Astrocyte (in vitro differentiated cells and primary cell): ENCODE results near the gene ELOVL2.

ENCODE experiments used
- EZH2 ChIP-seq: IDR thresholded peaks from 2 replicates; pipeline ENCODE4 v1.6.1; 2012; ENCODE audit warnings: mild to moderate bottlenecking, low read length, inconsistent platforms; ENCODE audit not compliant: insufficient read depth
- TF ChIP-seq, protein P1 (sequence below): IDR thresholded peaks from 2 replicates; pipeline ENCODE4 v1.5.1; 2011; ENCODE audit warnings: low read depth, mild to moderate bottlenecking, inconsistent platforms, low read length, moderate library complexity; ENCODE audit not compliant: insufficient read depth

- TF ChIP-seq, protein P1, sequence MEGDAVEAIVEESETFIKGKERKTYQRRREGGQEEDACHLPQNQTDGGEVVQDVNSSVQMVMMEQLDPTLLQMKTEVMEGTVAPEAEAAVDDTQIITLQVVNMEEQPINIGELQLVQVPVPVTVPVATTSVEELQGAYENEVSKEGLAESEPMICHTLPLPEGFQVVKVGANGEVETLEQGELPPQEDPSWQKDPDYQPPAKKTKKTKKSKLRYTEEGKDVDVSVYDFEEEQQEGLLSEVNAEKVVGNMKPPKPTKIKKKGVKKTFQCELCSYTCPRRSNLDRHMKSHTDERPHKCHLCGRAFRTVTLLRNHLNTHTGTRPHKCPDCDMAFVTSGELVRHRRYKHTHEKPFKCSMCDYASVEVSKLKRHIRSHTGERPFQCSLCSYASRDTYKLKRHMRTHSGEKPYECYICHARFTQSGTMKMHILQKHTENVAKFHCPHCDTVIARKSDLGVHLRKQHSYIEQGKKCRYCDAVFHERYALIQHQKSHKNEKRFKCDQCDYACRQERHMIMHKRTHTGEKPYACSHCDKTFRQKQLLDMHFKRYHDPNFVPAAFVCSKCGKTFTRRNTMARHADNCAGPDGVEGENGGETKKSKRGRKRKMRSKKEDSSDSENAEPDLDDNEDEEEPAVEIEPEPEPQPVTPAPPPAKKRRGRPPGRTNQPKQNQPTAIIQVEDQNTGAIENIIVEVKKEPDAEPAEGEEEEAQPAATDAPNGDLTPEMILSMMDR, result no peak
- TF ChIP-seq EZH2, result no peak
These were observed 5.1 kb downstream of the ELOVL2 start for GRCh38 chr6:11039040-11039439.
